ENCODE data around the gene INPP4A. TPM values are rescaled to one million over a fixed set of nuclear protein-coding genes. Genes with fewer than 3 reads are reported as not detected.
A peak's percentile ranks its signal among the peaks of the same experiment; 100 is the strongest.

Gene INPP4A
- total and polyA plus RNA-seq, 12 donors, result 3.8 to 31.2 (median 21.1) TPM

GRCh38 chr2:98568161-98568956 lies 123.7 kb downstream of the INPP4A start:
- intact Hi-C loops (cut with DNase I), result loop anchor here in 2 of 10 donors (5.0 to 10.0 kb wide), 3 partner anchors 39 to 154 kb away; partner anchors contain the start of genes COA5 (in 1 of the 2), INPP4A (in 1 of the 2) and UNC50 (in 1 of the 2)
- Histone ChIP-seq H3K9me3 (no peaks in the 10 kb centered on the region), H3K27ac (no peak overlapping the region), H3K4me1 (peaks cover 0 to 37% (median 29%) of the 10 kb centered on the region in 9 donors), H3K4me3 (no peak overlapping the region), H3K27me3 (no peaks in the 10 kb centered on the region), H3K36me3 (peaks cover 0 to 100% (median 38%) of the 10 kb centered on the region in 9 donors)
- WGBS, 2 donors, result 95 to 96% methylated on average over 11 of the region's 11 CpGs
- ATAC-seq, result no peak
- DNase-seq, result no peak
- TF ChIP-seq CTCF (IDR thresholded peaks at IDR 0.05), result no peak

- H3K4me3 ChIP-seq, result no peak overlapping the region
- no peaks in the 10 kb centered on the region for H3K9me3 ChIP-seq
- 72 to 74% methylated on average over 19 of the region's 19 CpGs for WGBS, 2 donors
- peaks cover 0 to 100% (median 40%) of the 10 kb centered on the region in 9 donors for H3K36me3 ChIP-seq
- H3K27me3 ChIP-seq, result no peaks in the 10 kb centered on the region
- intact Hi-C loops (cut with DNase I), result loop anchor here in 2 of 10 donors (5.0 to 10.0 kb wide), 3 partner anchors 38 to 154 kb away; partner anchors contain the start of genes COA5 (in 1 of the 2), INPP4A (in 1 of the 2) and UNC50 (in 1 of the 2)
- peak; percentile 36 to 88 (median 82) for TF ChIP-seq CTCF (IDR thresholded peaks at IDR 0.05)
- DNase-seq (peak in 1 of 2 donors; percentile 56), ATAC-seq (peak in 5 of 8 donors; percentile 13 to 50 (median 33))
- peaks cover 0 to 27% (median 20%) of the 10 kb centered on the region in 9 donors for H3K4me1 ChIP-seq
- H3K27ac ChIP-seq, result no peak overlapping the region
These were observed 124.6 kb downstream of the INPP4A start for GRCh38 chr2:98569197-98569793.

- DNase-seq (no peak), ATAC-seq (no peak)
- H3K27ac ChIP-seq, result no peak overlapping the region
- H3K36me3 ChIP-seq, result peaks cover 0 to 100% (median 40%) of the 10 kb centered on the region in 9 donors
- 96 to 97% methylated on average over 13 of the region's 13 CpGs for WGBS, 2 donors
- H3K27me3 ChIP-seq, result no peaks in the 10 kb centered on the region
- TF ChIP-seq CTCF (IDR thresholded peaks at IDR 0.05), result no peak
- peaks cover 0 to 21% (median 14%) of the 10 kb centered on the region in 9 donors for H3K4me1 ChIP-seq
- H3K4me3 ChIP-seq, result no peak overlapping the region
- no peaks in the 10 kb centered on the region for H3K9me3 ChIP-seq
- intact Hi-C loops (cut with DNase I), result loop anchor here in 6 of 10 donors (5.0 to 10.0 kb wide), 3 partner anchors 37 to 155 kb away; partner anchors contain the start of genes COA5 (in 1 of the 6), INPP4A (in 1 of the 6) and UNC50 (in 1 of the 6)
These were observed 125.3 kb downstream of the INPP4A start for GRCh38 chr2:98569915-98570314.

- WGBS, 2 donors, result 95% methylated on average over 5 of the region's 5 CpGs
- H3K4me3 ChIP-seq, result no peak overlapping the region
- no peaks in the 10 kb centered on the region for H3K27me3 ChIP-seq
- peaks cover 0 to 17% (median 9%) of the 10 kb centered on the region in 9 donors for H3K4me1 ChIP-seq
- peaks cover 0 to 100% (median 40%) of the 10 kb centered on the region in 9 donors for H3K36me3 ChIP-seq
- no peaks in the 10 kb centered on the region for H3K9me3 ChIP-seq
- intact Hi-C loops (cut with DNase I), result loop anchor here in 4 of 10 donors (10.0 kb wide), 1 partner anchor 156 kb away; no protein-coding TSS in a partner anchor
- no peak overlapping the region for H3K27ac ChIP-seq
- TF ChIP-seq CTCF (IDR thresholded peaks at IDR 0.05), result no peak
- DNase-seq (no peak), ATAC-seq (no peak)
These were observed 125.7 kb downstream of the INPP4A start for GRCh38 chr2:98570356-98570755.
